NCI-H1092 (cell line): Measurements from ENCODE around the gene NT5DC4.

ENCODE experiments used
- DNase-seq: peaks from one replicate; lab custom pipeline; 2025; lab: John Stamatoyannopoulos, UW

Gene NT5DC4

GRCh38 chr2:112755444-112755843 is 34.6 kb downstream of the NT5DC4 start:
- DNase-seq, result no peak

DNA sequence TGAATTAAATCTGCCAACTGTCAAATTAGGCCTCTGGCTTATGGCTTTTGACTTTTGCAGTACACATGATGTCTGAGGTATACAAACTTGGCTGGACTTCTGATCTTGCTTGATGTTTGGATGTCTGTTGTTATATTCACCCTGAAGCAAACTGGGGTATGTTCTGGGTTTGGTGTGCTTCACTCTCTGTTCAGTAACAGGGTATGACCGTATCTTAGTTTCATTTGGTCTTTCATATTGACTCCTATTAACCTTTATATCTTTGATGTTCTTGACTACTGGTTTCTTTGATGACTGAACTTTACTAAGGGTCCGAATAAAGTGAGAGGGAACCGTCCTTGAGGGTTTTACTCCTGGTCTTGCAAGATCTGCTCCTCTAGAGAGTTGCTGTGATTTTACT is 35.4 kb downstream of the NT5DC4 start:
- no peak for DNase-seq

GRCh38 chr2:112757265-112757664 is 36.4 kb downstream of the NT5DC4 start:
- DNase-seq, result no peak

GRCh38 chr2:112758711-112759110 is 37.9 kb downstream of the NT5DC4 start:
- no peak for DNase-seq

GRCh38 chr2:112760149-112760548 is 39.3 kb downstream of the NT5DC4 start:
- DNase-seq, result no peak

DNA sequence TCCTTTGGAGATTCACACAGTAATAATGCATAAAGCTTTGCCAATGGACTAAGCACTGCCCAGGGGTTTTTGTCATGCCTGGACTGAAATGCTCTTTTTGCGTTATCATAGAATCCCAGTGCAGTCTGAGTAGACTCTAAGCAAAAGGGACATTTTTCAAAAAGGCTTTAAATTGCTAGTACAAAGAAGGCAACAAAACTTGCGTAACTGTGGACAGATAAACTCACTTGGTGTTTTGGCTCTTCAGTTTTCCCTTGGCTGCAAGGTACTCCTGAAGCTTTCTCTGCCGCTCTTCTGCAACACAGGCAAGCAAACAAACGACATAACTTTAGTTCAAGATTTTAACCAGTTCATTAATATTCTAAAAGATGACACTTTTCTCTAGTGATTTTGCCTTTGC is 41.5 kb downstream of the NT5DC4 start:
- no peak for DNase-seq

DNA sequence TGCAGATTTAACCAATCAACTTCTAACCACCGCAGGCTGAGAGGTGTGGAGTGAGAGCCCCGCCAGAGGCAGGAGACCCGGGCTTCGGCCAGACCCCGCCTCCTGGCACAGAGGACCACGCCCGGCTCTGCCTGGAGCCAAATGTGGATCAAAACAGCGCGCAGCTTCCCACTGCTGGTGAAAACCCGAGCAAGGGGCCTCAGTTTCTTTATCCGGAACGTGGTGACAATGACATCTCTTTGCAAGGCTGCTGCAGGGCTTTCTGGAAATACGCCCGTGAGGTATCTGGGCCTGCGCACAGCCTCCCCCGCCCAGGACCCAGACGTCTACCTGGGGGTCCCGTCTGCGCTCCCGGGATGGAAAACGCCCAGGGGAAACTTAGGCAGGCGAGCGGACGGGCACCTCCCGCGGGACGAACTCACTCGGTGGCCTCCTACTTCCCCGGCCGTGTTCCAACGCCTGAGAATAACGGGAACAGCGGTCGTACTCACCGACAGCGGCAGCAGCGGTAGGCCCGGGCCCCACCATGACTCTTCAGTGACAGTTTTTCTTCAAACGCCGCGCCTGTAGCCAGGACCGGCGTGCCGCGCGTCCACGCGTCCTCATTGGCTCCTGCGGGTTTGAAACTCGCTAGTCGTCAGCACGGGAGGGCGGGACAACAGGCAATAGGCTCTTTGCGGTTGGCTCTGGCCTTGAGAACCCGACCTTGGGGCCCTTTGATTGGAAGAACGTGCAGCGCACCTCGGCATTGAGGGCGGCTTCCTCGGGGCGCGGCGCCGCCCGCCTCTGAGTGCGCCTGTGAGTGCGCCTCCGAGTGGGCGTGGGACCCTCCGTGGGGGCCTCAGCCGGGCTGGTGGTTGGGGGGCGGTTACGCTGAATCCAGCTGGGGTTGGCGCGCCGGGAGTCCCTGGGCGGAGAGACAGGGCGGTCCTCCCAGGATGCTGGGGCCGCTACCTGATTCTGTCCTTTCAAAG is 43.5 kb downstream of the NT5DC4 start, which contains the start of gene CKAP2L:
TSS of gene CKAP2L (minus strand) at position 539 of the 974 bp plus-strand sequence. CDS start at position 528, 11 bp downstream.
- peak; percentile 94 for DNase-seq

DNA sequence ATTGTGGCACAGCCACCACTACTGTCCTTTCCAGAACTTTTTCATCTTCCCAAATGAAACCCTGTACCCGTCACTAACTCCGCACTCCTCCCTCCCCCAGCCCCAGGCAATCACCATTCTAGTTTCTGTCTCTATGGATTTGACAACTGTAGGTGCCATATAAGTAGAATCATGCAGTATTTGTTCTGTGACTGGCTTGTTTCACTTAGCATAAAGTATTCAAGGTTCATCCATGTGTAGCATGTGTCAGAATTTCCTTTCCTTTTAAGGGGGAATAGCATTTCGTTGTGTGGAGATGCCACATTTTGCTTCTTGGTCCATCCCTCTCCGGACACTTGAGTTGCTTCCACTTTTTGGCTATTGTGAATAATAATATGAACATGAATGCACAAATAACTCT is 44.4 kb downstream of the NT5DC4 start:
- DNase-seq, result no peak

DNA sequence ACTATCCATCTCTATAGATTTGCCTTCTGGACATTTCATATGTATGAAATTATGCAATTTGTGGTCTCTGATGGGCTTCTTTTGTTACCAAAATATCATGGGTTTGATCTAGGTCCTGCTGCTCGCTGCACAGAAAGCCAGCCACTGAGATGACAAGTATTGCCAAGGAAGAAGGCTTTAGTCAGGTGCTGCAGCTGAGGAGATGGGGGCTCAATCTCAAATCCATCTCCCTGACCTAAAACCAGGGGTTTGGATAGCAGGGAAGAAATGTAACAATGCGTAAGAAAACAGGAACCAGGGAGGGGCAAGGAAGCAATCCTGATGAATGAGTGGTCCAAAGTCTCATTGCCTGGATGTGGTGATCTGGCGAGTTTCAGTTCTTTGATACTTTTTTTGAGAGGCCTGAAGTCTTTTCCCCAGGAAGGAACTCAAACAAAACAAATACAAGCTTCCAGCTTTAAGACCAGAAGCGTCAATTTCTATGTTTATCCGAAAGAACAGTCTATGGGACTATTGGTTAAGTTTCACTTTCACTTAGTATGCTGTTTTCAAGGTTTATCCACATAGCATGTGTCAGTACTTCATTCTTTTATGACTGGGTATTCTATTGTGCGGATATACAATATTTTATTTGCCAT is 47.0 kb downstream of the NT5DC4 start:
- no peak for DNase-seq

DNA sequence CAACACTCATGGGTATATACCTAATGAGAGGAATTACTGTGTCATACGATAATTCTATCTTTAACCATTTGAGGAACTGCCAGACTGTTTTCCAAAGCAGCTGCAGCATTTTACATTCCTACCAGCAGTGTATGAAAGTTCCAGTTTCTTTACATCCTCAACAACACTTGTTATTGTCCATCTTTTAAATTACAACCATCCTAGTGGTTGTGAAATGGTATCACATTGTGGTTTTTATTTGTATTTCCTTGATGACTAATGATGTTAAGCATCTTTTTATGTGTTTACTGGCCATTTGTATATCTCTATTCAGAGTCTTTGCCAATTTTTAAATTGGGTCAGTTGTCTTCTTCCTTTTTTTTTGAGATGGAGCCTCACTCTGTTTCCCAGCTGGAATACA is 47.6 kb downstream of the NT5DC4 start:
- DNase-seq, result no peak

DNA sequence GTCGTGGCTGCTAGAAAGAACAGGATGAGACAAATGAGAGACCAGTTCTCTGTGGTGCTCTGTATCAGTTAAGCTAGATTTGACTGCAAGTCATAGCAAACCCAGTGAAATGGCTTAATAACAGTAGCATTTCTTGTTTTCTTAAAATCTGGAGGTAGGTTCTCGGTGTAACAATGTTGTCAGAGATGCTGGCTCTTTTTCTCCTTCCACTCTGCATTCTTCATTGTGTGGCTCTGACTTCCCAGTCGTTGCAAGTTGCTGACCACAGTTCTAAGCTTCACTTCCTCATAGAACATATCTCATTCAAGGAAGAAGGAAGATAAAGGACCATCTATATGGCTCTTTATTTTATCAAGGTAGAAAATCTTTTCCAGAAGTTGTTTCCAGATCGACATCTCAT is 51.5 kb downstream of the NT5DC4 start:
- DNase-seq, result no peak

- no peak for DNase-seq
Observed at GRCh38 chr2:112772911-112773475, 52.2 kb downstream of the NT5DC4 start.

- DNase-seq, result no peak
Observed at GRCh38 chr2:112773556-112773955, 52.7 kb downstream of the NT5DC4 start.

DNA sequence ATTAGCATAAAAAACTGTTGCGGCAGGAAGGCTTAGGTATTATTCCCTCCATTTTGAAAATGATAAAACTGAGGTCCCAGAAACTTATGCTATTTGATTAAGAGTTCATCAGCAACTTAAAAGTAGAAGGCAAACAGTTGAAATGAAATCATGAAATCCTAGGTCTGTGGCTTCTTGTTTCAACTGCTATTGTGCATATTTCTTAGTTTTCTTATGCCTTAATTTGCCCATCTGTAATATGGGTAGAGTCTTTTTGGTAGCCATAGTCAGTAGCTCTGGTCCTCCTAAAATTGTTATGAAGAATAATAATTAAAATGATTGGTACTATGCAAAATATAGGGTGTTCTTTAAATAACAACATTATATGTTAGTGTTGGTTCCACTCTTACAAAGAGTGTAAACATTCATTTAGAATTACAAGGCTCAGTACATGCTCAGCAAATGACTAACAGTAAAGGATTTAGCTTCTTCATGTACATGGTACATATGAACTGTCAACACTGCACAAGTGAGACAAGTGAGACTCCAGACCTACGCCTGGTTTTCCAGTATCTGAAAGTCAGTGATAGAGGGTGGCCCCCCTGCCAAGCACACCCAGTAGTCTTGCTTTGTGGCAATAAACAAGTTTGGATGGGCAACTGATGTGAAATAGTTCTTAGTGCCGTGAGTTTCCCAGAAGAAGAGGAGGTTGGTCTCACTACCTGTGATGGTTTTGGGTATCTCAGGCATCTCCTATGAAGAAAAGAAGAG is 53.9 kb downstream of the NT5DC4 start:
- DNase-seq, result no peak

GRCh38 chr2:112776113-112776512 is 55.3 kb downstream of the NT5DC4 start:
- DNase-seq, result no peak

DNA sequence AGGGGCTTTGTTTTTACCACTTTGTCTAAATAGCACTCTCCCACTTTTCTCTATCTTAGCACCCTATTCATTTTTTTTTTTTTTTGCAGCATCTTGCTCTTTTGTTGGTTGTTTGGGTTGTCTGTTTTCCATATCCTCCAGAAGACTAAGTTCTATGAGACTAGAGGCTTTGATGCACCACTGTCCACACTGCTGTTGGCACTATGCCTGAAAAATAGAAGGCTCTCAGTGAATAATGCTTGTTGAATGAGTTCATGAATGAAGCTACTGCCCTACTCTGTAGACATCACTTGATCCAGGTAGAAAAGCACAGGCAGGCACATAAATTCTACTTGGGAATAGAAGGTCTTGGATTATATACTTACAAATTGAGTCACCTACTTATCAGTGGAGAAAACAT is 56.2 kb downstream of the NT5DC4 start:
- DNase-seq, result no peak

DNA sequence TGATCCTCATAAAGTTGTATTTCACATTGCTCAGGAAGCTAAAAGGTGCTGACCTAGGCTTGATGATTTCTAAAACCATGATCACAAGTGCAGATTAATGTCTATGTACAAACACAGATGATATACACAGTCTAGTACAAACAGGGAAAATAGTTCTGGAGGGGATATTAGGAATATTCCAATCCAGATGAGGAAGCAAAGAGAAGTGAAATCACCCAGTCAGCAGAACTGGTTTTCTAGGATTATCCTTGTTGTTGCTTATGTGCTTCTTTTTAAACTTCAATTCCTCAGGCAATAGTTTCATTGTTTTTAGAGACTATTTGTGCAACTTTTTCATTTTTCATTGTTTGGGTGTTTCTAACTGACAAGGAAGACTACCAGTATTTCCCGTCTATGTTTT is 58.8 kb downstream of the NT5DC4 start:
- DNase-seq, result no peak

DNA sequence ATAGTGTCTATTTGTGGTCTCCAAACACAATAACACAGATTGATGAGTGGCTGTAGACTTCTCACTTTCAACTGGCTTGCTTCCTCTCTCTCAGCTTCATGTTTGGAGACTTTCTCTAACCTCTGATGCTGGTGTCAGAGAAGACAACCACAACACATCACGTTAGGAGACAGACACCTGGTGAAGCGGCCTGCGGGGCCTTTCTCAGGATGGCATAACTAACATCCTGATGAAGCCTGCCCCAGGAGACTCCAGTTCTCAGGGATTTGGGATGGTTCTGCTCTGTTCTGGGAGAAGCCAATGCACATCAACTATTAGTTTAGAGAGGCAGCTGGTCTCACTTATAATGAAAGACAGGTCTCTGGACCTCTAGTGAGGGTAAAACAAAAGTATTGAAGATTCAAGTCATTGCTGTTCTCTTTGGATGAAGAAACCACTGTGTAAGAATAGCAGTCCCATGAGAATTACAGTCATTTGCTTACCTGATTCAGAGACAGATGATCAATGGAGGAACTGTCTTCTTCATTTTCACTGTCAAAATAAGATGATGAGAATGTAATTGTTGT is 61.5 kb downstream of the NT5DC4 start:
- DNase-seq, result no peak

DNA sequence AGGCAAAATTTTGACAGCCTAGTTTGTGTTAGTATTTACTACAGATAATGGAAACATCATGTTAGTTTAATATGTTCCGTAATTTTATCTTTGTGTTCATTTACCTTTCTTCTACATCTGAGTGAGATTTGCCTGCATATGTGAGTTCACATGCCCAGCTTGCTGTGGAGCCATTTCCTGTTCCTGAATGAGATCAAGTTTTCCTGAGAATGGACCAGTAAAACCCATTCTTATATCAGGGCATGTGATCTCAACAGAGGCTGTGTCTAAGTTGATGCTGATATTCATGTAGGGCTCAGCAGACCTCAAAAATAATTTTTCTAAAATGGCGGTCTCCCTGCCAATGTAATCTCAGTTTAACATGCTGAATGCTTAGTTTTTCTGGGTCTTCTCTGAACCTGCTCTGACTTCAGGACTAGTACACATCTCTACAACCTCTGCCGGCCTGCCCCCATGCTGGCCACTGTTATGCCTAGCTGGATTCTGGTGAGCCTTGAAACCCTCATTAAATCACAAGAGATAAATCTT is 62.4 kb downstream of the NT5DC4 start:
- no peak for DNase-seq

GRCh38 chr2:112784199-112785189 is 63.7 kb downstream of the NT5DC4 start, which contains the start of gene IL1A:
IL1A (minus strand) TSS chr2:112784493; CDS start chr2:112783770, 723 bp downstream.
- DNase-seq, result no peak
